DOHH2 (cell line): ENCODE results near the gene DKKL1.

Experiments used
- H3F3A ChIP-seq: fragments of 200-600 bp; sonication (generic), shearing (Covaris generic); 2 replicates; pipeline ENCODE4 v1.6.0; 2016; ENCODE audit warnings: antibody characterized with exemption, mild to moderate bottlenecking; ENCODE audit not compliant: control insufficient read depth, insufficient read depth
- H3K27ac ChIP-seq: fragments of 200-600 bp; sonication (generic); 2 replicates; pipeline ENCODE4 v1.5.1; 2014; ENCODE audit warnings: low read depth, mild to moderate bottlenecking, low read length, moderate library complexity
- H3K27me3 ChIP-seq: fragments of 200-600 bp; sonication (generic); 2 replicates; pipeline ENCODE4 v1.6.1; 2014; ENCODE audit warnings: mild to moderate bottlenecking, low read length, mixed read lengths; ENCODE audit not compliant: control insufficient read depth
- H3K36me3 ChIP-seq: fragments of 200-600 bp; sonication (generic); 2 replicates; pipeline ENCODE4 v1.6.1; 2014; ENCODE audit warnings: mild to moderate bottlenecking, low read length, moderate library complexity, mixed read lengths; ENCODE audit not compliant: control insufficient read depth
- H3K4me1 ChIP-seq: fragments of 200-600 bp; sonication (generic); 2 replicates; pipeline ENCODE4 v1.6.1; 2014; ENCODE audit warnings: mild to moderate bottlenecking, low read length, mixed read lengths; ENCODE audit not compliant: control insufficient read depth
- H3K4me2 ChIP-seq: fragments of 200-600 bp; sonication (generic); 2 replicates; pipeline ENCODE4 v1.6.0; 2014; ENCODE audit warnings: mild to moderate bottlenecking, low read length, moderate library complexity
- H3K4me3 ChIP-seq: fragments of 200-600 bp; sonication (generic); 2 replicates; pipeline ENCODE4 v1.5.1; 2014; ENCODE audit warnings: mild to moderate bottlenecking, low read length, mixed read lengths
- H3K79me2 ChIP-seq: fragments of 200-600 bp; sonication (generic); 2 replicates; pipeline ENCODE4 v1.6.1; 2014; ENCODE audit warnings: mild to moderate bottlenecking, low read length, mixed read lengths; ENCODE audit not compliant: control insufficient read depth
- H3K9me2 ChIP-seq: fragments of 200-600 bp; sonication (generic); replicated peaks from 2 replicates; pipeline ENCODE4 v1.6.1; 2014; ENCODE audit warnings: mild to moderate bottlenecking, low read length, mixed read lengths; ENCODE audit not compliant: control insufficient read depth
- H3K9me3 ChIP-seq: fragments of 200-600 bp; sonication (generic); 2 replicates; pipeline ENCODE4 v1.6.1; 2014; ENCODE audit warnings: antibody characterized with exemption, low read length, mixed read lengths; ENCODE audit not compliant: control insufficient read depth, insufficient read depth
- H4K20me1 ChIP-seq: fragments of 200-600 bp; sonication (generic); 2 replicates; pipeline ENCODE4 v1.6.0; 2014; ENCODE audit warnings: low read depth, mild to moderate bottlenecking, antibody characterized with exemption, low read length, moderate library complexity; ENCODE audit not compliant: control insufficient read depth, insufficient read depth
- EZH2phosphoT487 ChIP-seq: fragments of 200-600 bp; sonication (generic); IDR thresholded peaks from 2 replicates; pipeline ENCODE4 v1.6.1; 2017; ENCODE audit warnings: borderline replicate concordance, mild to moderate bottlenecking, antibody characterized with exemption, low read length, moderate library complexity, mixed read lengths
- TF ChIP-seq, protein P1 (sequence below): fragments of 200-600 bp; sonication (generic); IDR thresholded peaks from one replicate; pipeline ENCODE4 v1.5.1; 2014; ENCODE audit warnings: antibody characterized with exemption, mild to moderate bottlenecking, low read depth, low read length; ENCODE audit not compliant: poor library complexity, severe bottlenecking

Gene DKKL1

DNA sequence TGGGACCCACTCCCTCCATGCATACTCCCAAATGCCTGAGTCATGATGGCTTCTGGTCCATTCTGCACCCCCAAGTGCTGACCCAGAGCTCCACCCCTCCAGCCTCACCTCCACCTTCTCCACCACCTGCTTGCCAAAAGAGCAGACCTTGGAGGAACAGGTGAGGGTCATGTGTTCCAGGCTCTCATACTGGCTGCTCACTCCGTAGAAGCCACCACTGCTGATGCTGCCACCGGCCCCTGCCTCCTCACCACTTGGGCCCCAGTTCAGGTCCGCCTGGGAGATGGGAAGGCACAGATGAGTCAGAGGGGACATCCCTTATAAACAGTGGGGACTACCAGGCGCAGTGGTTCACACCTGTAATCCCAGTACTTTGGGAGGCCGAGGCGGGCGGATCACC is 20.6 kb upstream of the DKKL1 start:
- H3K4me3 ChIP-seq = no peak overlapping the region
- no peaks in the 10 kb centered on the region for H3K27me3 ChIP-seq
- H3K4me1 ChIP-seq = peaks cover 47% of the 10 kb centered on the region
- H3K36me3 ChIP-seq = peaks cover 28% of the 10 kb centered on the region
- H3K9me3 ChIP-seq = no peaks in the 10 kb centered on the region
- no peak overlapping the region for H3K4me2 ChIP-seq
- no peaks in the 10 kb centered on the region for H3K9me2 ChIP-seq
- H3F3A ChIP-seq = peaks cover 21% of the 10 kb centered on the region
- H3K79me2 ChIP-seq = peaks cover 14% of the 10 kb centered on the region
- H3K27ac ChIP-seq = no peak overlapping the region
- peaks cover 11% of the 10 kb centered on the region; the same call in 1 of the 2 replicates for H4K20me1 ChIP-seq
- no peak for TF ChIP-seq EZH2phosphoT487
- TF ChIP-seq, protein P1, sequence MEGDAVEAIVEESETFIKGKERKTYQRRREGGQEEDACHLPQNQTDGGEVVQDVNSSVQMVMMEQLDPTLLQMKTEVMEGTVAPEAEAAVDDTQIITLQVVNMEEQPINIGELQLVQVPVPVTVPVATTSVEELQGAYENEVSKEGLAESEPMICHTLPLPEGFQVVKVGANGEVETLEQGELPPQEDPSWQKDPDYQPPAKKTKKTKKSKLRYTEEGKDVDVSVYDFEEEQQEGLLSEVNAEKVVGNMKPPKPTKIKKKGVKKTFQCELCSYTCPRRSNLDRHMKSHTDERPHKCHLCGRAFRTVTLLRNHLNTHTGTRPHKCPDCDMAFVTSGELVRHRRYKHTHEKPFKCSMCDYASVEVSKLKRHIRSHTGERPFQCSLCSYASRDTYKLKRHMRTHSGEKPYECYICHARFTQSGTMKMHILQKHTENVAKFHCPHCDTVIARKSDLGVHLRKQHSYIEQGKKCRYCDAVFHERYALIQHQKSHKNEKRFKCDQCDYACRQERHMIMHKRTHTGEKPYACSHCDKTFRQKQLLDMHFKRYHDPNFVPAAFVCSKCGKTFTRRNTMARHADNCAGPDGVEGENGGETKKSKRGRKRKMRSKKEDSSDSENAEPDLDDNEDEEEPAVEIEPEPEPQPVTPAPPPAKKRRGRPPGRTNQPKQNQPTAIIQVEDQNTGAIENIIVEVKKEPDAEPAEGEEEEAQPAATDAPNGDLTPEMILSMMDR = no peak

DNA sequence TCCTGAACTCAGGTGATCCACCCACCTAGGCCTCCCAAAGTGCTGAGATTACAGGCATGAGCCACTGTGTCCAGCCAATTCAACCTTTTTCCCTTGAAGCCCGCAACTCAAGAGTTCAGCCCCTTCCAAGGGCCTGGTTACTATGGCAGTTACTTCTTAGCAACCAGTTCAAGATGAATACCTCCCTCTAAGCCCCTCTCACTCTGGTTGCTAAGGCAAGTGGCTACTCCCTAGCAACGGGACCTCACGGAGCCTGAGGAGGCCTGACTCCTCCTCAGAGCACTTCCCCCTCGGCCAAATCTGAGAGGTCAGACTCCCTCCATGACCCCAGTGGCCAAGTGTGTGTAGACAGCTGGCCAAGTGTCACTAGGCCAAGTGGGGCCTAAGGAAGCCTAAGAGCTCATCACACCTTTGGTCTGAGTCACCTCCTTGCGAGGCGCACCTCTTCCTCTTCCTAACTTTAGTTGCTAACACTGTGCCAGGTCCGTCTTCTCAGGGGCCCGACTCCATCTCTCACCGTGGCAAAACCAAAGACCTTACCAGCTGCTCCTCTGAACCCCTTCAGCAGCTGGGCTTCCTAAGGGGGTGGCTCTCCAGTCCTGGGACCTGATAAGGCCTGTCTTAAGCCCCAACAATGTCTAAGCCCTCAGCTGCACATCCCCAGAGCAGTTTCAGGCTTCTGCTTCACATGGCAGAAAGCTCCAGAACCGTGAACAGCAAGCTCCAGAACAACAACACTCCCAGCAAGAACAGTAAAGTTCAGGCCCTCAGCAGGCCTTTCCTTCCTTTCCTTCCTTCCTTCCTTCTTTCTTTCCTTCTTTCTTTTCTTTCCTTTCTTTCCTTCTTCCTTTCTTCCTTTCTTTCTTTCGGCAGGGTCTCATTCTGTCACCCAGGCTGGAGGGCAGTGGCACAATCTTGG is 18.9 kb upstream of the DKKL1 start:
- peaks cover 13% of the 10 kb centered on the region for H3K36me3 ChIP-seq
- no peak overlapping the region for H3K27ac ChIP-seq
- no peak overlapping the region for H3K4me3 ChIP-seq
- H3K79me2 ChIP-seq = no peaks in the 10 kb centered on the region
- H3F3A ChIP-seq = peaks cover 10% of the 10 kb centered on the region
- H3K4me1 ChIP-seq = peaks cover 40% of the 10 kb centered on the region
- no peaks in the 10 kb centered on the region for H3K9me2 ChIP-seq
- TF ChIP-seq, protein P1 = no peak
- no peak for TF ChIP-seq EZH2phosphoT487
- peaks cover 4% of the 10 kb centered on the region; the same call in 1 of the 2 replicates for H4K20me1 ChIP-seq
- peaks cover 6% of the 10 kb centered on the region; the same call in 1 of the 2 replicates for H3K9me3 ChIP-seq
- no peaks in the 10 kb centered on the region for H3K27me3 ChIP-seq
- no peak overlapping the region for H3K4me2 ChIP-seq

DNA sequence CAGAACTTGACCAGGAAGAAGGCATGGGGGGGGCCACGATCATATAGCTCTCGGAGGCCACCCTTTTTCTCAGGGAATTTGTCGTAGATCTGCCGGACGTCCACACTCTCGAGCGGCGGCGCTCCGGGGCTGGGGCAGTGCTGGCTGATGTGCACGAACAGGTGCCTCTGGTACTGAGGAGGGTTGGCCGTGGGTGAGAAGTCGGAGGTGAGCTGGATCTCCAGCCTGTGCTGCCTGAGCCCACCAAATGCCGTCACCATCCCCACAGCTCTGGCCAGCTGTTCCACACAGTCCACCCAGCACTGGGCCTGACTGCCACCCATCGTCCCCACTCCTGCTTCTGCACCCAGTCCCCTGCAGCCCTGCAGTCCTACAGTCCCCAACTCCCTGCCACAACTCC is 16.5 kb upstream of the DKKL1 start:
- Histone ChIP-seq H3K9me3 (peaks cover 6% of the 10 kb centered on the region; the same call in 1 of the 2 replicates), H3F3A (no peaks in the 10 kb centered on the region; the same call in 1 of the 2 replicates), H3K27ac (no peak overlapping the region), H3K79me2 (no peaks in the 10 kb centered on the region), H4K20me1 (no peaks in the 10 kb centered on the region), H3K4me3 (no peak overlapping the region), H3K9me2 (no peaks in the 10 kb centered on the region), H3K4me2 (no peak overlapping the region), H3K36me3 (no peaks in the 10 kb centered on the region; the same call in 1 of the 2 replicates), H3K27me3 (no peaks in the 10 kb centered on the region), H3K4me1 (peaks cover 18% of the 10 kb centered on the region)
- TF ChIP-seq EZH2phosphoT487 = no peak
- TF ChIP-seq, protein P1 = no peak
